ENCODE measurements around the gene CPAMD8.

The CPAMD8 gene

DNA sequence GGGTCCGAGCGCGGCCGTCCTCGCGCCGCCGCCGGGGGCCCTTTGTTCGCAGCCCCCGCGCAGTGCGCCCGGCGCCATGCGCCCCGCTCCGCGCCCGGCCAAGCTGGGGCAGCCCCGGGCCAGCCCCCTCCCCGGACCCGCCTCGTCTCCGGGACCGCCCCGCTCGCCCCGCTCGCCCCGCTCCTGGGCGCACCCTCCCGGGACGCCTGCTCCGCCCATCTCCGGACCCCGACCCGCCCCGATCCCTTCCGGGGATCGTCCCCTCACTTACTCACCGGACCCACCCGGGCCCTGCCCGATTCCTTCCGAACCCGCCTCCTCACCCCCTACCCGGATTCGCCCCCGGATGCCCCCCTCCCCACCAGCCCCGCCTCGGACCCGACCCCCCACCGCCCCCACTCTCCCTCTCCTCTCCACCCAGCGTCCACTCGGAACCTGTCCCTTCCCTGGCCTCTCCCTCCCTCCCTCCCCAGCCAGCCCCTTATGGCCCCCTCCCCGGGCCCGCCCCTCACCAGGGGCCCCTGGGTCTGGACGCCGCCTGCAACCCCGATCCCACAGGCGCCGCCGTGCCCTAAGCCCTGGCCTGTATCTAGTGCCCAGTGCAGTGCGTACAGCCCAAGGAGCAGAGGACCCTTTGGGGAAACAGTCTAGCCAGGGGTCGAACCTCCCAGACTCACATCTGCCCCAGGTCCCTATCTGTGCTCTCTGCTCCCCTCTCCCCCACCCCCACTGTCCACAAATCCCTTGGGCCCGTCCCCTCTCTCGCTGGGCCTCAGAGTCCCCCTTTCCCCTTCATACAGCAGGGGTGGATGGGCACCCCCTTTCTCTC is at the start of gene CPAMD8:
Gene CPAMD8 (minus strand): TSS at position 105 of the 829 bp plus-strand sequence. CDS start 168 bp downstream, outside the sequence.
- no peak for DNase-seq

GRCh38 chr19:17075864-17076542 is 49.4 kb upstream of the CPAMD8 start:
- peak; percentile 72 for DNase-seq

- peak; percentile 99 for DNase-seq
These were observed 48.6 kb upstream of the CPAMD8 start, which contains the start of the genes HAUS8 and MYO9B for GRCh38 chr19:17075035-17075863. Gene HAUS8 (minus strand): TSS chr19:17075452. CDS start chr19:17075422, 30 bp downstream. Gene MYO9B (plus strand): TSS chr19:17075777. CDS start chr19:17101718, 25,941 bp downstream.

GRCh38 chr19:17074634-17075034 is 48.0 kb upstream of the CPAMD8 start:
- no peak for DNase-seq

GRCh38 chr19:17073869-17074633 is 47.4 kb upstream of the CPAMD8 start:
- DNase-seq: no peak

- DNase-seq: no peak
These were observed 44.3 kb upstream of the CPAMD8 start for GRCh38 chr19:17070912-17071311.

- no peak for DNase-seq
These were observed 43.8 kb upstream of the CPAMD8 start for GRCh38 chr19:17070421-17070820.

DNA sequence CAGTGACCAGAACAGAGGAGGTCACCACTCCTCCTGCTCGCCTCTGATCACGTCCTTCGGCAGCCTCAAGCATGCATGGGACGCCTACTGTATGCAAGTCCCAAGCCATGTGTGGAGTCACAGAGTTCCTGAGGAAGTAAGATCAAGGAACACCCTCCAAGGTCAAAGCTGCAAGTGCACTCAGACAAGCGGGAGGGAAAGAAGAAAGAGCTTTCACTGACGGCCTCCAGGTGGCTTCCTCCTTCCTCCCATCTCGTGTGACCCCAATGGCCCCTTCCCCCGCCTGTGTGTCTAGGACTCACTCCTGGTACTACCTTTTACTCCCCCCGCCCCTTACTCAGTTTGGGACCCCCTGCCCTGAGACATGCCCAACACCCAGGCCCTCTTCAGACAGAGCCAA is 42.6 kb upstream of the CPAMD8 start:
- DNase-seq: no peak

DNA sequence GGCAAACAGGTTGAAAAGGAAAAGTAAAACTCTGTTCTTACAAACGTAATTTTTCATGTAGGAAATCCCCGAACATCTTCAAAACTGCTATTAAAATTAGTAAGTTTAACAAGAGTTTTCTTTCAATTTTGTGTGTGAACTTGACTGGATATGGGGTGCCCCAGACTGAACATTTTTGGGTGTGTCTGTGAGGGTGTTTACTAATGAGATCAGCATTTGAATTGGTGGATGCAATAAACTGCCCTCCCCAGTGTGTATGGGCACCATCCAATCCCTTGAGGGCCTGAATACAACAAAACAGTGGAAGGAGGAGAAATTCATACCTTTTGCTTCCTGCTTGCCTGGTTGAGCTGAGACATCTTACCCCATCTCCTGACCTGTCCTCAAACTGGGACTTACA is 36.8 kb upstream of the CPAMD8 start:
- DNase-seq: no peak

DNA sequence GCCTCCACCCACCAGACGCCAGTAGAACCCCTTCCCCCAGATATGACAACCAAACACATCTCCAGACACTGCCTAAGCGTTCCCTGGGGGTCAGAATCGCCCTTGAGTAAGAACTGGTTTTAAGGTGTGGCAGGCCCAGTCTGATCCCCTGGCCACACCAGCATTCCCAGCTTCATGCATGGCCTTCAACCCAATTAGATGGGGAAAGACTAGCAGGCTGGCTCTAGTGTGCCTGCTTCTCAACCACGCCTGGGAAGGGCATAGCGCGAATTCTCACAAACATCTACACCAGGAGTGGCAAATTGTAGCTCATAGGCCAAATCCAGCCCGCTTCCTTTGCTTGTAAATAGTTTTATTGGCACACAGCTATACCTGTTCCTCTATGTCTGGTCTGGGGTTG is 35.1 kb upstream of the CPAMD8 start:
- DNase-seq: no peak

DNA sequence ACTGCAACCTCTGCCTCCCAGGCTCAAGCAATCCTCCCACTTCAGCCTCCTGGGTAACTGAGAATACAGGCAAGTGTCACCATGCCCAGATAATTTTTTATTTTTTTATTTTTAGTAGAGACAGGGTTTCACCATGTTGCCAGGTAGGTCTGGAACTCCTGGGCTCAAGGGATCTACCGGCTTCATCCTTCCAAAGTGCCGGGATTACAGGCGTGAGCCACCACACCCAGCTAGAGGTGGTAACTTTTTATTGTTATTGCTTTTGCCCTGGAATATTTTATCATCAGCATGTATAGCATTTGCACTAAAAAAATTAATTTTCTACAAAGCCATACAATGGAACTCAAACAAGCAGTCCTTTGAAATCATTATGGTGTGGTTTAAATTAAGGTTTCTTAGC is 34.6 kb upstream of the CPAMD8 start:
- no peak for DNase-seq

DNA sequence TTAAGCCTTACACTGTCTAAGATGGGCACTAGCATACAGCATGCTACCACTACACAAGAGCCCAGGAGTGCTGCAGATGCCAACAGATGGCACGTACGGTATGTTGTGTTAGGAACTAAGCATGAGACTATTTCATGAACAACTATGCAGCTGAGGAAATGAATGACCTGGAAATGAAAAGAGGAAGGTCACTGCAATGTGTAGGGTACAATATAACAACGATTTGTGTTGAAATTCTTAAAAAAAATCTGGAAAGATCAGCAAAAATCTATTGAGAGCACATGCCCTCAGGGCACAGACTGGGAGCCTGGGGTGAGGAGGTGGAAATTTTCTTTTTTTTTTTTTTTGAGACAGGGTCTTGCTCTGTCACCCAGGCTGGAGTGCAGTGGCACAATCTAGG is 34.2 kb upstream of the CPAMD8 start:
- DNase-seq: no peak

DNA sequence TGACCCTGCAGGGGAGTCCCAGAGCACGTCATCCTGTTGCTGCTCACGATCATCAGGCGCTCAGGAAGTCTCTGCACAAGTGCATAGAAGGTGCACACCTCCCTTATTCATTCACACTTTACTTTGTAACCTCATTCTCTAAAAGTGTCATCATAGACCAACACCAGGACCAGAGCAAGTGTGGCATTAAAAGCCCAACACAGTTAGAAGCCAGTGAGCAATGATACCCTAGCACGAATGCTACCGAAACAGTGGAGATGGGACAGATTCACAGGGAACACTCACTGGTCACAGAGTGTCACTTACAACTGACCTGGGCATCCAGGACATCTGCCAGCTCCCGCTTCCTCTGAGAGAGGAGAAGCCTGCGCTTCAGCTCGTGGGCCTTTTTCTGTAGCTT is 31.6 kb upstream of the CPAMD8 start:
- DNase-seq: no peak

DNA sequence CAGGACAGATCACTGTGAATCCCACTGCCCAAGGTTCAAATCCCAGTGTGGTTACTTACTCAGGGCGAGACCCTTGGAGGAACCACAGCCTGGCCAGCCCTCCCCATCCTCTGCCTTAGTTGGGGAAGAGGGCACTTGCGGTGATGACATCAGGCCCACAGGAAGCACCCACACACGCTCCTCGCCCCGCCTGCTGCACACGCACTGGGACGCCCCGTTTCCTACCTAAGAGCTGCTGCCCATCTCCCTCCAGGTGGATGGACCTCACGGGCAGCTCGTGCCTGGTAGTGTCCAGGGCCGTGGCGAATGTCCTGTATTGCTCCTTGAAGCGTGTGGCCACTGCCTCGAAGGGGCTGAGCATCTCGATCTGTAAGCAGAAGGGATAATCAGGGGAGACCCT is 29.0 kb upstream of the CPAMD8 start:
- no peak for DNase-seq

- no peak for DNase-seq
These were observed 28.1 kb upstream of the CPAMD8 start for GRCh38 chr19:17054746-17055145.

DNA sequence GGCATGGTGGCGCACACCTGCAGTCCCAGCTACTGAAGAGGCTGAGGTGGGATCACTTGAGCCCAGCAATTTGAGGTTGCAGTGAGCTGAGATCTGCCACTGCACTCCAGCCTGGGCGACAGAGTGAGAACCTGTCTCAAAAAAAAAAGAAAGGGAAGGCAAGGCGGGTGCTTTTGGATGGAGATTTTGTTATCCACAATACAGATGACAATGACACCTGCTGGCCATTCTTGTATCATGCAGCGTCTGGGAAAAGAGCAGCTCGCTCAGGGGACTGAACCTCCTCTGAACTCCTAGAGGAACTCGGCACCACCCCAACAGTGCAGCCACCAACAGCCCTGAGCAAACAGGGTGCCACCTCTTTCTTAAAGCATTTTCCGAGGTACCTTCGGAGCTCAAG is 25.8 kb upstream of the CPAMD8 start:
- peak; percentile 34 for DNase-seq

DNA sequence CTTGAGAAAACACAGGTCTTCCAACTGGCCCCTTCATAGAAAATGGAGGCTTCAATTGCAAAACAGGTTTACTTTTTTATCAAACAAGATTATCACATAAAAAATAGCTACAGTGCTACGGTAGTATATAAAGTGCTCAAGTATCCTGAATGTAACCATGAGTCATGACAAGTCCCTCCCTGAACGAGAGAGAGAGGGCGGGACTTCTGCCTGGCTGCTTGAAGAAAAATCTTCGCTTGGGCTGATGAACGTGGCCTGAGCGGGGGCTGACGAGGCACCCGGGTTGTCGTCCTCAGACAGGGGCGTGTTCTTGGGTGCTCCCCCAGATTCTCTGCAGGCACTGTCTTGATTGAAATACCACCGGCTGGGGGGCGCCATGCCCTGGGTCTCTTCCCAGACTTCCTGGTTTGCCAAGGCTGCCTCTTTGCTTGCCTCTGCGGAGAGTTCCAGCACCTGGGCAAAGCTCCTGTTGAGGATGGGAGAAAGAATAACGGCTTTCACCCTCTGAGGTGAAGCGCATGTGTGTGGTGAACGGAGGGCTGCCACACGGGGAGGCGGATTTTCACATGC is 23.2 kb upstream of the CPAMD8 start:
- DNase-seq: no peak

GRCh38 chr19:17048885-17049453 is 22.4 kb upstream of the CPAMD8 start:
- DNase-seq: no peak

GRCh38 chr19:17045907-17046502 is 19.4 kb upstream of the CPAMD8 start:
- no peak for DNase-seq

- no peak for DNase-seq
These were observed 17.1 kb upstream of the CPAMD8 start for GRCh38 chr19:17043744-17044143.

GRCh38 chr19:17041976-17042375 is 15.4 kb upstream of the CPAMD8 start:
- no peak for DNase-seq
